Neural cell (in vitro differentiated cells): ENCODE data around the gene LRCH4. TPM values are rescaled to one million over a fixed set of nuclear protein-coding genes. Genes with fewer than 3 reads are reported as not detected.
A peak's percentile ranks its signal among the peaks of the same experiment; 100 is the strongest.

ENCODE experiments used
- H2AFZ ChIP-seq: fragments of 200-600, 300-800 bp; sonication (generic), shearing (Covaris generic); 2 replicates; pipeline ENCODE4 v1.6.0; 2014; ENCODE audit warnings: low read depth, mild to moderate bottlenecking, antibody characterized with exemption, low read length, moderate library complexity
- H3F3A ChIP-seq: fragments of 200-600 bp; shearing (Covaris generic); 2 replicates; pipeline ENCODE4 v1.6.1; 2016; ENCODE audit warnings: mild to moderate bottlenecking, moderate library complexity, mixed read lengths, antibody characterized with exemption, low read length; ENCODE audit not compliant: insufficient read depth, poor library complexity, severe bottlenecking
- H3K27ac ChIP-seq: fragments of 200-600, 300-800 bp; sonication (generic), shearing (Covaris generic); 2 replicates; pipeline ENCODE4 v1.5.1; 2014; ENCODE audit warnings: mild to moderate bottlenecking, low read length, moderate library complexity
- H3K27me3 ChIP-seq: fragments of 300-800, 200-600 bp; sonication (generic), shearing (Covaris generic); 2 replicates; pipeline ENCODE4 v1.6.0; 2014; ENCODE audit warnings: mild to moderate bottlenecking, low read depth, low read length, moderate library complexity; ENCODE audit not compliant: insufficient read depth
- H3K36me3 ChIP-seq: fragments of 300-800, 200-600 bp; sonication (generic), shearing (Covaris generic); 2 replicates; pipeline ENCODE4 v1.5.1; 2014; ENCODE audit warnings: mild to moderate bottlenecking, antibody characterized with exemption, low read length, moderate library complexity; ENCODE audit not compliant: insufficient read depth
- H3K4me2 ChIP-seq: fragments of 300-800, 200-600 bp; sonication (generic), shearing (Covaris generic); 2 replicates; pipeline ENCODE4 v1.6.0; 2014; ENCODE audit warnings: mild to moderate bottlenecking, low read length
- H3K4me3 ChIP-seq: fragments of 300-800, 200-600 bp; sonication (generic), shearing (Covaris generic); 2 replicates; pipeline ENCODE4 v1.5.1; 2014; ENCODE audit warnings: mild to moderate bottlenecking, low read length, moderate library complexity
- H3K79me2 ChIP-seq: fragments of 200-600 bp; shearing (Covaris generic); replicated peaks from 2 replicates; pipeline ENCODE4 v1.6.0; 2014; ENCODE audit warnings: mild to moderate bottlenecking, low read length, moderate library complexity; ENCODE audit not compliant: insufficient read depth
- H3K9ac ChIP-seq: fragments of 300-800, 200-600 bp; sonication (generic), shearing (Covaris generic); 2 replicates; pipeline ENCODE4 v1.6.1; 2016; ENCODE audit warnings: mild to moderate bottlenecking, low read length, mixed read lengths
- H3K9me2 ChIP-seq: fragments of 200-600 bp; shearing (Covaris generic); 2 replicates; pipeline ENCODE4 v1.6.1; 2016; ENCODE audit warnings: mild to moderate bottlenecking, low read length, mixed read lengths; ENCODE audit not compliant: insufficient read depth
- H3K9me3 ChIP-seq: fragments of 200-600, 300-800 bp; sonication (generic), shearing (Covaris generic); 2 replicates; pipeline ENCODE4 v1.6.1; 2016; ENCODE audit warnings: mild to moderate bottlenecking, mixed run types, low read length, moderate library complexity, mixed read lengths
- H4K20me1 ChIP-seq: fragments of 200-600 bp; shearing (Covaris generic); 2 replicates; pipeline ENCODE4 v1.6.1; 2016; ENCODE audit warnings: mild to moderate bottlenecking, mixed run types; ENCODE audit not compliant: insufficient read depth
- EP300 ChIP-seq: fragments of 450-650 bp; conservative IDR thresholded peaks from 2 replicates; pipeline ENCODE4 v1.6.1; 2014; ENCODE audit warnings: antibody characterized with exemption, mild to moderate bottlenecking, moderate library complexity; ENCODE audit not compliant: poor library complexity, severe bottlenecking
- EZH2 ChIP-seq: fragments of 200-600, 300-800 bp; shearing (Covaris generic), sonication (generic); IDR thresholded peaks from 2 replicates; pipeline ENCODE4 v1.6.1; 2014; ENCODE audit warnings: antibody characterized with exemption, low read length, borderline replicate concordance, mild to moderate bottlenecking; ENCODE audit not compliant: insufficient read depth, poor library complexity, severe bottlenecking
- MXI1 ChIP-seq: fragments of 450-650 bp; conservative IDR thresholded peaks from 2 replicates; pipeline ENCODE4 v1.6.1; 2014; ENCODE audit warnings: antibody characterized with exemption, mild to moderate bottlenecking; ENCODE audit not compliant: poor library complexity, severe bottlenecking
- POLR2AphosphoS5 ChIP-seq: IDR thresholded peaks from 2 replicates; pipeline ENCODE4 v1.6.1; 2012
- RAD21 ChIP-seq: fragments of 450-650 bp; conservative IDR thresholded peaks from 2 replicates; pipeline ENCODE4 v1.6.1; 2014; ENCODE audit warnings: antibody characterized with exemption, mild to moderate bottlenecking, moderate library complexity
- SMC3 ChIP-seq: fragments of 450-650 bp; conservative IDR thresholded peaks from 2 replicates; pipeline ENCODE4 v1.6.1; 2014; ENCODE audit warnings: antibody characterized with exemption, mild to moderate bottlenecking, moderate library complexity; ENCODE audit not compliant: poor library complexity
- TAF1 ChIP-seq: IDR thresholded peaks from 2 replicates; pipeline ENCODE4 v1.6.1; 2012; ENCODE audit warnings: low read depth
- polyA plus RNA-seq: library from polyadenylated mRNA; depleted of rRNA; stranded (reverse); fragments of >200 nt; gene quantifications from 2 replicates; pipeline ENCODE4 v1.2.3, GENCODE V29; 2014
- TF ChIP-seq, protein P1 (sequence below): fragments of 450-650 bp; IDR thresholded peaks from 2 replicates; pipeline ENCODE4 v1.5.1; 2014; ENCODE audit warnings: antibody characterized with exemption, mild to moderate bottlenecking, moderate library complexity; ENCODE audit not compliant: poor library complexity, severe bottlenecking
- TF ChIP-seq, protein P2 (sequence below): IDR thresholded peaks from 2 replicates; pipeline ENCODE4 v1.6.1; 2012; ENCODE audit warnings: borderline replicate concordance

The LRCH4 gene
- polyA plus RNA-seq, 1 donor from 2014 or later = 17.2 TPM

DNA sequence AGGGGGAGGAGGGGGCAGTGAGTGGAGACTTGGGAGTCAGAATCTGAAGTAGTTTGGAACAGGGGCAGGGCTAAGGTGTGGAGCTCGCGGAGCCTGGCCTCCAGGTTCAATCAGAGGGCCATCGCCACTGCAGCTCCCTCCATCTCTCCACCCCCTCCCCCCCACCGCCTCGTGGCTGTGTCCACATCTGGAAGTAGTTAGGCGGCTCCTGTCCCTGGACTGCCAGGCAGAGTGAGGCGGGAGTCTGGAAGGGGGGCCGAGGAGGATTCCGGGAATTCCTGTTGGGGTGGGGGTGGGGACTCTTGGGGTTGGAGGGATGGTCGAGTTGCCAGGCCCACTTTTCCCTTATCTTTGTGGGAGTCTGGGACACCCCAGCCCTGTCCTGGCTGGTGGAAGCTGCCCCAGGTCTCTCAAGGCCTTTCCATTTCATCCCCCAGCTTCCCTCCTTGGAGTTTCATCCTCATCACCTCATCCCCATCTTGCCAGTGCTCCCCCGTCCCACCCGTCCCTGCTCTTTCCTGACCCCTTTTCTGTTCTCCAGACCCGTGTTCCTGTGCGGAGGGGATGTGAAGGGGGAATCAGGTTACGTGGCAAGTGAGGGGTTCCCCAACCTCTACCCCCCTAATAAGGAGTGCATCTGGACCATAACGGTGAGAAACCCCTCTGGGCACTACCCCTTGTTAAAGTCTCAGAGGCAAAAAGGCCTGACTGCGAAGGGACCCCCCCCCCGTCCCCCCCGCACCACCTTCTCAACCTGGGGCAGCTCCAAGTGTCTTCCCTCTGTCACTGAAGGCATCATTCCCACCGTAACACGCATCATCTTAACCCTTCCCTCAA is 17.2 kb upstream of the LRCH4 start:
- TF ChIP-seq, protein P1, sequence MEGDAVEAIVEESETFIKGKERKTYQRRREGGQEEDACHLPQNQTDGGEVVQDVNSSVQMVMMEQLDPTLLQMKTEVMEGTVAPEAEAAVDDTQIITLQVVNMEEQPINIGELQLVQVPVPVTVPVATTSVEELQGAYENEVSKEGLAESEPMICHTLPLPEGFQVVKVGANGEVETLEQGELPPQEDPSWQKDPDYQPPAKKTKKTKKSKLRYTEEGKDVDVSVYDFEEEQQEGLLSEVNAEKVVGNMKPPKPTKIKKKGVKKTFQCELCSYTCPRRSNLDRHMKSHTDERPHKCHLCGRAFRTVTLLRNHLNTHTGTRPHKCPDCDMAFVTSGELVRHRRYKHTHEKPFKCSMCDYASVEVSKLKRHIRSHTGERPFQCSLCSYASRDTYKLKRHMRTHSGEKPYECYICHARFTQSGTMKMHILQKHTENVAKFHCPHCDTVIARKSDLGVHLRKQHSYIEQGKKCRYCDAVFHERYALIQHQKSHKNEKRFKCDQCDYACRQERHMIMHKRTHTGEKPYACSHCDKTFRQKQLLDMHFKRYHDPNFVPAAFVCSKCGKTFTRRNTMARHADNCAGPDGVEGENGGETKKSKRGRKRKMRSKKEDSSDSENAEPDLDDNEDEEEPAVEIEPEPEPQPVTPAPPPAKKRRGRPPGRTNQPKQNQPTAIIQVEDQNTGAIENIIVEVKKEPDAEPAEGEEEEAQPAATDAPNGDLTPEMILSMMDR = no peak
- TF ChIP-seq, protein P2, sequence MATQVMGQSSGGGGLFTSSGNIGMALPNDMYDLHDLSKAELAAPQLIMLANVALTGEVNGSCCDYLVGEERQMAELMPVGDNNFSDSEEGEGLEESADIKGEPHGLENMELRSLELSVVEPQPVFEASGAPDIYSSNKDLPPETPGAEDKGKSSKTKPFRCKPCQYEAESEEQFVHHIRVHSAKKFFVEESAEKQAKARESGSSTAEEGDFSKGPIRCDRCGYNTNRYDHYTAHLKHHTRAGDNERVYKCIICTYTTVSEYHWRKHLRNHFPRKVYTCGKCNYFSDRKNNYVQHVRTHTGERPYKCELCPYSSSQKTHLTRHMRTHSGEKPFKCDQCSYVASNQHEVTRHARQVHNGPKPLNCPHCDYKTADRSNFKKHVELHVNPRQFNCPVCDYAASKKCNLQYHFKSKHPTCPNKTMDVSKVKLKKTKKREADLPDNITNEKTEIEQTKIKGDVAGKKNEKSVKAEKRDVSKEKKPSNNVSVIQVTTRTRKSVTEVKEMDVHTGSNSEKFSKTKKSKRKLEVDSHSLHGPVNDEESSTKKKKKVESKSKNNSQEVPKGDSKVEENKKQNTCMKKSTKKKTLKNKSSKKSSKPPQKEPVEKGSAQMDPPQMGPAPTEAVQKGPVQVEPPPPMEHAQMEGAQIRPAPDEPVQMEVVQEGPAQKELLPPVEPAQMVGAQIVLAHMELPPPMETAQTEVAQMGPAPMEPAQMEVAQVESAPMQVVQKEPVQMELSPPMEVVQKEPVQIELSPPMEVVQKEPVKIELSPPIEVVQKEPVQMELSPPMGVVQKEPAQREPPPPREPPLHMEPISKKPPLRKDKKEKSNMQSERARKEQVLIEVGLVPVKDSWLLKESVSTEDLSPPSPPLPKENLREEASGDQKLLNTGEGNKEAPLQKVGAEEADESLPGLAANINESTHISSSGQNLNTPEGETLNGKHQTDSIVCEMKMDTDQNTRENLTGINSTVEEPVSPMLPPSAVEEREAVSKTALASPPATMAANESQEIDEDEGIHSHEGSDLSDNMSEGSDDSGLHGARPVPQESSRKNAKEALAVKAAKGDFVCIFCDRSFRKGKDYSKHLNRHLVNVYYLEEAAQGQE = no peak
- no peak for TF ChIP-seq RAD21
- TF ChIP-seq SMC3 = no peak
- no peak for TF ChIP-seq POLR2AphosphoS5
- no peak for TF ChIP-seq EZH2
- no peak for TF ChIP-seq EP300
- TF ChIP-seq TAF1 = no peak
- TF ChIP-seq MXI1 = no peak
- Histone ChIP-seq H3K4me2 (no peak overlapping the region), H3K9me3 (no peaks in the 10 kb centered on the region), H3K36me3 (no peaks in the 10 kb centered on the region), H3K4me3 (peak overlapping the region; percentile 57), H3K27me3 (peaks cover 34% of the 10 kb centered on the region), H3K79me2 (no peaks in the 10 kb centered on the region), H2AFZ (no peak overlapping the region), H3K27ac (no peak overlapping the region), H3F3A (no peaks in the 10 kb centered on the region), H4K20me1 (no peaks in the 10 kb centered on the region), H3K9me2 (no peaks in the 10 kb centered on the region), H3K9ac (peak overlapping the region; percentile 29)

DNA sequence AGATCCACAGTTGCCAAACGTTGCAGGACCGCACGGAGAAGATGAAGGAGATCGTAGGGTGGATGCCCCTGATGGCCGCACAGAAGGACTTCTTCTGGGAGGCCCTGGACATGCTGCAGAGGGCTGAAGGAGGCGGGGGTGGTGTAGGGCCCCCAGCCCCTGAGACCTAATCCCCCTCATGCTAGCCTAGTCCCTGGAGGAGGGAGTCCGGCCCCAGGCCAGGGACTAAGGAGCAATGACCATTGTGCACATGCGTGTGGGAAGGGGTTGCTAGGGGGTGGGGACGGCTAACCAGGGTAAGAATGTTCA is 14.8 kb upstream of the LRCH4 start:
- Histone ChIP-seq H3K9me2 (no peaks in the 10 kb centered on the region), H3K27ac (no peak overlapping the region)

More for the DNA sequence above, 14.8 kb upstream of the LRCH4 start:
- Histone ChIP-seq H3K4me2 (no peak overlapping the region), H3K27me3 (peaks cover 25% of the 10 kb centered on the region), H3K9me3 (no peaks in the 10 kb centered on the region), H3K79me2 (no peaks in the 10 kb centered on the region), H3K4me3 (no peak overlapping the region), H4K20me1 (no peaks in the 10 kb centered on the region), H3K9ac (no peak overlapping the region), H2AFZ (no peak overlapping the region), H3K36me3 (no peaks in the 10 kb centered on the region), H3F3A (no peaks in the 10 kb centered on the region)
- TF ChIP-seq MXI1 (no peak), EP300 (no peak), TAF1 (no peak), POLR2AphosphoS5 (no peak), RAD21 (no peak), SMC3 (no peak), EZH2 (no peak)
- TF ChIP-seq, protein P2 = no peak
- TF ChIP-seq, protein P1 = no peak
